Measurements from ENCODE around the gene CRK. TPM values are rescaled to one million over a fixed set of nuclear protein-coding genes. Genes with fewer than 3 reads are reported as not detected.

CRK gene
- total RNA-seq, 1 donor from 2014 or later, result 70.4 TPM

DNA sequence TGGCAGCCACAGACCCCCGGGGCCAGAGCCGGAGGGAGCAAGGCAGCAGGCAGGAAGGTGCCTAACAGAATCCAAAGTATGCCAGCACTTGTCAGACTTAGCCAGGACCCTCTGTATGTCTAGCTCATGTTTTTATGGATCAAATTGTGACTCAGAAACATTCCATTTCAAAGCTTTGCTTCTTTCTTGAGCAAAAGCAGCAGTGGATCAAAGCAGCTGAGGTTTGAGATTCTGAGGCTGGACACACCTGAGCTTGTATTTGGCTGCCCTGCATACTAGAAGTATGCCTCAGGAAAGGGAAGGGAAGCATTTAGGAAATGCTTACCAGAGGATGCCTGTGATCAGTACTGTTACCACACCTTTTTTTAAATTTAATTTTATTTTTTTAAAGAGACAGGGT is 42.2 kb upstream of the CRK start:
- H3K36me3 Mint-ChIP-seq (ENCODE audit: low read depth), result no peaks in the 10 kb centered on the region
- H3K4me1 Mint-ChIP-seq (ENCODE audit: low read depth), result peaks cover 44% of the 10 kb centered on the region
- H3K27ac Mint-ChIP-seq (ENCODE audit: unreplicated experiment), result peak overlapping the region; percentile 57
- no peak for DNase-seq (ENCODE audit: low spot score)
- no peaks in the 10 kb centered on the region for H3K27me3 Mint-ChIP-seq (ENCODE audit: low read depth)
- no peak overlapping the region for H3K4me3 Mint-ChIP-seq (ENCODE audit: unreplicated experiment)
- TF ChIP-seq, protein P1, sequence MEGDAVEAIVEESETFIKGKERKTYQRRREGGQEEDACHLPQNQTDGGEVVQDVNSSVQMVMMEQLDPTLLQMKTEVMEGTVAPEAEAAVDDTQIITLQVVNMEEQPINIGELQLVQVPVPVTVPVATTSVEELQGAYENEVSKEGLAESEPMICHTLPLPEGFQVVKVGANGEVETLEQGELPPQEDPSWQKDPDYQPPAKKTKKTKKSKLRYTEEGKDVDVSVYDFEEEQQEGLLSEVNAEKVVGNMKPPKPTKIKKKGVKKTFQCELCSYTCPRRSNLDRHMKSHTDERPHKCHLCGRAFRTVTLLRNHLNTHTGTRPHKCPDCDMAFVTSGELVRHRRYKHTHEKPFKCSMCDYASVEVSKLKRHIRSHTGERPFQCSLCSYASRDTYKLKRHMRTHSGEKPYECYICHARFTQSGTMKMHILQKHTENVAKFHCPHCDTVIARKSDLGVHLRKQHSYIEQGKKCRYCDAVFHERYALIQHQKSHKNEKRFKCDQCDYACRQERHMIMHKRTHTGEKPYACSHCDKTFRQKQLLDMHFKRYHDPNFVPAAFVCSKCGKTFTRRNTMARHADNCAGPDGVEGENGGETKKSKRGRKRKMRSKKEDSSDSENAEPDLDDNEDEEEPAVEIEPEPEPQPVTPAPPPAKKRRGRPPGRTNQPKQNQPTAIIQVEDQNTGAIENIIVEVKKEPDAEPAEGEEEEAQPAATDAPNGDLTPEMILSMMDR (IDR thresholded peaks at IDR 0.05), result no peak
- H3K9me3 Mint-ChIP-seq (ENCODE audit: low read depth), result no peaks in the 10 kb centered on the region

DNA sequence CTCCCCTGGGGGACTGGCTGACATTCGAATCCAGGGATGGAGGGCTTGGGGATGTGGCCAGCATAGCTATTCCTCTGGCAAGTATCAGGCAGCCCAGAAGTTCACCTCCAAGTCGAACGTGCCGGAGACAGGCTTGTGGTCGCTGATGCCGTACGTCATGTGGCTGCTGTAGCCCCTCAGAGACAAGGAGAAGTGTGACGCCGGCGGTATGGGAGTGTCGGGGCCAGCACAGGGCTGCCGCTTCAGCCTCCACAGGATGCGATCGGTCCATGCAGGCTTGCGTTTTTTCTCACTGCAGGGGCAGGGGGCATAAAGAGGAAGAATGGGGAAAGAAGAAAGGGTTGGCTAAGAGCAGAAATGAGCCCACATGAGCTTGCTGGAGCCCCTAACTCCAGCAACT is 41.8 kb upstream of the CRK start:
- no peaks in the 10 kb centered on the region for H3K36me3 Mint-ChIP-seq (ENCODE audit: low read depth)
- peak overlapping the region; percentile 51 for H3K27ac Mint-ChIP-seq (ENCODE audit: unreplicated experiment)
- TF ChIP-seq, protein P1 (IDR thresholded peaks at IDR 0.05), result no peak
- DNase-seq (ENCODE audit: low spot score), result no peak
- no peak overlapping the region for H3K4me3 Mint-ChIP-seq (ENCODE audit: unreplicated experiment)
- H3K9me3 Mint-ChIP-seq (ENCODE audit: low read depth), result no peaks in the 10 kb centered on the region
- no peaks in the 10 kb centered on the region for H3K27me3 Mint-ChIP-seq (ENCODE audit: low read depth)
- peaks cover 48% of the 10 kb centered on the region for H3K4me1 Mint-ChIP-seq (ENCODE audit: low read depth)

DNA sequence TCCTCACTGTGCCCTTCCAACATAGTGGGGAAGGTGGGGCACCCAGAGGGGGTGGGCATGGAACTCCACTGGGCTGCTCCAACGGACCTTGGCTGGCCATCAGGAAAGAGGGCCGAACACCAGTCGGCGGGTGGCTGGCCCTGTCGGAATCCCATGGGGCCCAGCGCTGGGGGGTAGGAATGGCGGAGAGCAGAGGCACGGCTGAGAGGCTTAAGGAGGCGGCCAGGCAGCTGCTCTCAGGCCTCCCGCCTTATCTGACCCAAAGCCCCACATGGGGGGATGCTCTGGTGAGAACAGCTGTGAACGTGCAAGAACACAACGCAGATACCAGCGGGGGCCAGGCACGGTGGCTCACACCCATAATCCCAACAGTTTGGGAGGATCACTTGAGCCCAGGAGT is 40.8 kb upstream of the CRK start:
- no peak overlapping the region for H3K27ac Mint-ChIP-seq (ENCODE audit: unreplicated experiment)
- H3K36me3 Mint-ChIP-seq (ENCODE audit: low read depth), result no peaks in the 10 kb centered on the region
- no peak for DNase-seq (ENCODE audit: low spot score)
- H3K27me3 Mint-ChIP-seq (ENCODE audit: low read depth), result no peaks in the 10 kb centered on the region
- H3K4me1 Mint-ChIP-seq (ENCODE audit: low read depth), result peaks cover 58% of the 10 kb centered on the region
- H3K9me3 Mint-ChIP-seq (ENCODE audit: low read depth), result no peaks in the 10 kb centered on the region
- no peak overlapping the region for H3K4me3 Mint-ChIP-seq (ENCODE audit: unreplicated experiment)
- TF ChIP-seq, protein P1 (IDR thresholded peaks at IDR 0.05), result no peak

DNA sequence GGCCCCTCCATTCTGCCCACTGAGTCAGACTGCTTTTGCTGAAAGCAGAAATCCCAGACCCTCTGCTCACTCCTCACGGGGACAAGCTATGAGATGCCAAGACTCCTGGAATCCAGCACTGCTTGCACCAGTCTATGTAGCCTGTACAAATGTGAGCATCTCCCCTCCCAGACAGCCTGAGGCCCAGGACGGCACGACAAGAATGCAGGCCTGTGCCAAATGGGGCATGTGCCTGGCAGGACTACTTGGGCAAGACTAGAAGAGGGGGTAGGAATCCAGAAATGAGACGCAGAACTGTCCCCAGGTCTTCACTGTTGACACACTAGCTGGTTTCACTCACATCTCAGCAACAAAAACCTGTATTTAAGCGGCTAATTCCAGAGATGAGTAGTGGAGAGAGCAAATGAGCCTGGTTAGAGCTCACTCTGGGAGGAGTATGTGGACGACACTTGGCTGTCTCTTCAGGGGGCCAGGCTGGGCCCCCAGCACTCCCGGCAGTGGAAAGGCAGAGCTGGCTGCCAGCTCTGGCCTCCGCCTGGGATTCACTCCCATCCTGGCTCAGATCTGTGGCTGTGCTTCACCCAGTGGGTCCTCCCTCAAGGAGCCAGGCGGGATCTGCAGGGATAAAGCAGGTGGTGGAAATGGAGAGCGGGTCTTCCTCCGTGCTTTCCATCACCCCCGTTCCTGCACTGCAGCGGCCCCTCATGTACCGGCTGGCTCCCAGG is 39.4 kb upstream of the CRK start:
- no peak for DNase-seq (ENCODE audit: low spot score)
- H3K9me3 Mint-ChIP-seq (ENCODE audit: low read depth), result no peaks in the 10 kb centered on the region
- peaks cover 64% of the 10 kb centered on the region for H3K4me1 Mint-ChIP-seq (ENCODE audit: low read depth)
- no peak overlapping the region for H3K4me3 Mint-ChIP-seq (ENCODE audit: unreplicated experiment)
- no peaks in the 10 kb centered on the region for H3K36me3 Mint-ChIP-seq (ENCODE audit: low read depth)
- H3K27ac Mint-ChIP-seq (ENCODE audit: unreplicated experiment), result peak overlapping the region; percentile 93
- TF ChIP-seq, protein P1 (IDR thresholded peaks at IDR 0.05), result no peak
- H3K27me3 Mint-ChIP-seq (ENCODE audit: low read depth), result no peaks in the 10 kb centered on the region

DNA sequence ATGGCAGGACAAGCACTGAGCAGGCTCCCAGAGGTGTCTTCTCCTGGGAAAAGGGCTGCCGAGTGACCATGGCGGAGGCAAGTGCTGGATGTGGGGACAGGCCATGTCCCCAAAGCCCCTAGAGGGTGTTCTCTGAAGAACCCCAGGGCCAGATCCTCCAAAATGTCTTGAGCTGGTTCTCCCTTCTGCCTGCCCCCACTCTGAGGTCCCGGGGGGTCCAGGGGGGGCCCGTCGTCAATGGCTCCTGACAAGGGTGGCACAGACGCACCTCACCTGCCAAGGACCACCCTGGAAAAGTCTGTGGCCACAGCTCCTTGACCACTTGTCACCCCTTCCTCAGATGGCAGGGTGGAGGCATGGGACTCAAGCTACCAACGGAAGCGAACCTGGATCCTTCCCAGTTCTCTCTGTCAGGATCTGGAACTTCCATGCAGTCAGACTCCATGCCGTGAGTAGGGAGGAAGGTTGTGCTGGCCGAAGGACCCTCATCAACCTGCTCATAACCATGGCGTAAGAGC is 38.8 kb upstream of the CRK start:
- Mint-ChIP-seq H3K36me3 (ENCODE audit: low read depth) (no peaks in the 10 kb centered on the region), H3K4me1 (ENCODE audit: low read depth) (peaks cover 70% of the 10 kb centered on the region), H3K27me3 (ENCODE audit: low read depth) (no peaks in the 10 kb centered on the region), H3K27ac (ENCODE audit: unreplicated experiment) (peak overlapping the region; percentile 93), H3K4me3 (ENCODE audit: unreplicated experiment) (no peak overlapping the region), H3K9me3 (ENCODE audit: low read depth) (no peaks in the 10 kb centered on the region)
- TF ChIP-seq, protein P1 (IDR thresholded peaks at IDR 0.05), result no peak
- no peak for DNase-seq (ENCODE audit: low spot score)

Measured in chondrocyte (in vitro differentiated cells).